Liver (tissue), 3 donors: ENCODE measurements around the gene HHIPL2.

Source experiments
- CTCF ChIP-seq: fragments of 150-350 bp; IDR thresholded peaks from 2 replicates; pipeline ENCODE4 v1.5.1; 2017; ENCODE audit warnings: improper control_type of control experiment, low read depth, low read length; ENCODE audit not compliant: missing input control
- FOXA1 ChIP-seq: IDR thresholded peaks from 2 replicates; pipeline ENCODE4 v1.6.1; 2016; ENCODE audit warnings: antibody characterized with exemption
- MAX ChIP-seq: IDR thresholded peaks from 2 replicates; pipeline ENCODE4 v1.6.1; 2016; ENCODE audit warnings: antibody characterized with exemption
- NR2F2 ChIP-seq: IDR thresholded peaks from 2 replicates; pipeline ENCODE4 v1.6.1; 2016; ENCODE audit warnings: antibody characterized with exemption
- REST ChIP-seq: IDR thresholded peaks from 2 replicates; pipeline ENCODE4 v1.6.1; 2016; ENCODE audit warnings: antibody characterized with exemption, mild to moderate bottlenecking
- TAF1 ChIP-seq: conservative IDR thresholded peaks from 2 replicates; pipeline ENCODE4 v1.6.1; 2016; ENCODE audit warnings: antibody characterized with exemption, mild to moderate bottlenecking
- YY1 ChIP-seq: IDR thresholded peaks from 2 replicates; pipeline ENCODE4 v1.6.1; 2016; ENCODE audit warnings: antibody characterized with exemption, mild to moderate bottlenecking
- donor health status: healthy.
- donor health status: healthy.

GRCh38 chr1:222552882-222553281, 5.0 kb upstream of the HHIPL2 start:
- no peak for TF ChIP-seq CTCF
- TF ChIP-seq REST: no peak
- TF ChIP-seq NR2F2: no peak
- TF ChIP-seq MAX: no peak
- TF ChIP-seq TAF1: no peak
- no peak for TF ChIP-seq FOXA1
- no peak for TF ChIP-seq YY1
